Measurements from ENCODE around the gene ABTB2. TPM values are rescaled to one million over a fixed set of nuclear protein-coding genes. Genes with fewer than 3 reads are reported as not detected.

The ABTB2 gene
- total RNA-seq, 2 experiments from 2014 or later = 2.4 to 2.5 TPM

- CTCF ChIA-PET = no interaction called here
- Mint-ChIP-seq H3K27ac (no peak overlapping the region), H3K4me3 (no peak overlapping the region), H3K9me3 (no peaks in the 10 kb centered on the region), H3K27me3 (no peaks in the 10 kb centered on the region), H3K4me1 (ENCODE audit: low read depth) (no peaks in the 10 kb centered on the region), H3K36me3 (ENCODE audit: low read depth) (no peaks in the 10 kb centered on the region)
- intact Hi-C loops (cut with micrococcal nuclease) = no loop called here
- no peak for DNase-seq
- TF ChIP-seq CTCF (IDR thresholded peaks at IDR 0.05) = no peak
- POLR2A ChIA-PET = interaction anchor here (1.1 kb wide), 1 partner anchor 10 kb away, joined by 3 read pairs; no protein-coding TSS in a partner anchor
- ATAC-seq = no peak
These were observed 96.7 kb downstream of the ABTB2 start for GRCh38 chr11:34261095-34261494.

- ChIA-PET CTCF (interaction anchor here (1.3 to 1.5 kb wide), 2 partner anchors 10 to 85 kb away, joined by 4 to 9 read pairs; no protein-coding TSS in a partner anchor), POLR2A (interaction anchor here (1.2 to 1.4 kb wide), 2 partner anchors 18 to 99 kb away, joined by 3 read pairs; no protein-coding TSS in a partner anchor)
- Mint-ChIP-seq H3K27me3 (peaks cover under 1% of the 10 kb centered on the region), H3K4me3 (no peak overlapping the region), H3K4me1 (ENCODE audit: low read depth) (no peaks in the 10 kb centered on the region), H3K36me3 (ENCODE audit: low read depth) (no peaks in the 10 kb centered on the region), H3K9me3 (no peaks in the 10 kb centered on the region), H3K27ac (no peak overlapping the region)
- TF ChIP-seq CTCF (IDR thresholded peaks at IDR 0.05) = no peak
- intact Hi-C loops (cut with micrococcal nuclease) = no loop called here
- ATAC-seq (no peak), DNase-seq (no peak)
These were observed 97.7 kb downstream of the ABTB2 start for GRCh38 chr11:34260072-34260575.

- TF ChIP-seq CTCF (IDR thresholded peaks at IDR 0.05) = no peak
- no peaks in the 10 kb centered on the region for H3K4me1 Mint-ChIP-seq (ENCODE audit: low read depth)
- no peak overlapping the region for H3K4me3 Mint-ChIP-seq
- H3K27ac Mint-ChIP-seq = no peak overlapping the region
- no peaks in the 10 kb centered on the region for H3K9me3 Mint-ChIP-seq
- no peaks in the 10 kb centered on the region for H3K36me3 Mint-ChIP-seq (ENCODE audit: low read depth)
- DNase-seq = no peak
- peaks cover 3% of the 10 kb centered on the region for H3K27me3 Mint-ChIP-seq
- ChIA-PET CTCF (interaction anchor here (1.3 to 1.5 kb wide), 2 partner anchors 9 to 84 kb away, joined by 4 to 9 read pairs; no protein-coding TSS in a partner anchor), POLR2A (interaction anchor here (0.8 to 1.4 kb wide), 3 partner anchors 17 to 104 kb away, joined by 3 read pairs; no protein-coding TSS in a partner anchor)
- intact Hi-C loops (cut with micrococcal nuclease) = no loop called here
- ATAC-seq = no peak
These were observed 98.7 kb downstream of the ABTB2 start for GRCh38 chr11:34259087-34259486.

GRCh38 chr11:34256626-34257025 is 101.2 kb downstream of the ABTB2 start:
- no peak for ATAC-seq
- H3K9me3 Mint-ChIP-seq = no peaks in the 10 kb centered on the region
- H3K36me3 Mint-ChIP-seq (ENCODE audit: low read depth) = no peaks in the 10 kb centered on the region
- no peak overlapping the region for H3K27ac Mint-ChIP-seq
- intact Hi-C loops (cut with micrococcal nuclease) = no loop called here
- H3K4me3 Mint-ChIP-seq = no peak overlapping the region
- DNase-seq = no peak
- peaks cover 3% of the 10 kb centered on the region for H3K27me3 Mint-ChIP-seq
- H3K4me1 Mint-ChIP-seq (ENCODE audit: low read depth) = peaks cover 3% of the 10 kb centered on the region
- POLR2A ChIA-PET = no interaction called here
- CTCF ChIA-PET = no interaction called here
- no peak for TF ChIP-seq CTCF (IDR thresholded peaks at IDR 0.05)

- TF ChIP-seq CTCF (IDR thresholded peaks at IDR 0.05) = no peak
- Mint-ChIP-seq H3K27me3 (peaks cover 3% of the 10 kb centered on the region), H3K27ac (no peak overlapping the region), H3K36me3 (ENCODE audit: low read depth) (no peaks in the 10 kb centered on the region), H3K9me3 (no peaks in the 10 kb centered on the region), H3K4me1 (ENCODE audit: low read depth) (peaks cover 8% of the 10 kb centered on the region), H3K4me3 (no peak overlapping the region)
- DNase-seq (no peak), ATAC-seq (no peak)
- CTCF ChIA-PET = no interaction called here
- intact Hi-C loops (cut with micrococcal nuclease) = no loop called here
- POLR2A ChIA-PET = no interaction called here
These were observed 101.7 kb downstream of the ABTB2 start for GRCh38 chr11:34256150-34256549.

Measured in activated CD8-positive, alpha-beta T cell treated with anti-CD3 and anti-CD28 coated beads for 36 hours (primary cell).